ENCODE results near the gene FRY.

Gene FRY

GRCh38 chr13:32309312-32310133, 277.9 kb downstream of the FRY start:
- DNase-seq (ENCODE audit: low read depth in 2 of 2), result no peak

DNA sequence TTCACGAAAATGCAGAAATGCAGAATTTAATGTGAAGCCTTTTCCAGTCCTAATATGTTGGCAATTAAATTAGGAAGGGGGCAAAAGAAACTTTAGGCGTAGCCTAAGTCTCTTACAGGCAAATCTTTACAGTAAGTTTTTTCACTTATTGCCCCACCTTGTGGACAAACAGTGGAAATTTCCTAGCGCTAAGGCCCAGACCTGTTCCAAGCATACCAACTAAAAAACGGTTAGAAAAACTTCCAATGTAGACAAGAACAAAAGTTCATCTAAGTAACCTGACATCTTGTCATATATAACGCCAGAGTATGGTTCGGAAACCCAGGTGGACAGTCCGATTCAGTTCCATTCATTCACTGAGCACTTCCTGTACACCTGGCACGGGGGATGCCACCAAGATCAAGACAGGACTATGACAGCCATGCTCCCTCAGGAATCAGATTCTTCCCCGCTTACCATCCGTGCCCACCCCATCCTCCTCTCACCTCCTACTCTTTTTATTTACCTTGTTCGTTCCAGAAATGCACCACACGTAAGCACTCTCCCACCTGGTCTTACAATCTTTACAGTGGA, 278.6 kb downstream of the FRY start:
- peak in 1 of 2 experiments; percentile 29 for DNase-seq (ENCODE audit: low read depth in 2 of 2)

DNA sequence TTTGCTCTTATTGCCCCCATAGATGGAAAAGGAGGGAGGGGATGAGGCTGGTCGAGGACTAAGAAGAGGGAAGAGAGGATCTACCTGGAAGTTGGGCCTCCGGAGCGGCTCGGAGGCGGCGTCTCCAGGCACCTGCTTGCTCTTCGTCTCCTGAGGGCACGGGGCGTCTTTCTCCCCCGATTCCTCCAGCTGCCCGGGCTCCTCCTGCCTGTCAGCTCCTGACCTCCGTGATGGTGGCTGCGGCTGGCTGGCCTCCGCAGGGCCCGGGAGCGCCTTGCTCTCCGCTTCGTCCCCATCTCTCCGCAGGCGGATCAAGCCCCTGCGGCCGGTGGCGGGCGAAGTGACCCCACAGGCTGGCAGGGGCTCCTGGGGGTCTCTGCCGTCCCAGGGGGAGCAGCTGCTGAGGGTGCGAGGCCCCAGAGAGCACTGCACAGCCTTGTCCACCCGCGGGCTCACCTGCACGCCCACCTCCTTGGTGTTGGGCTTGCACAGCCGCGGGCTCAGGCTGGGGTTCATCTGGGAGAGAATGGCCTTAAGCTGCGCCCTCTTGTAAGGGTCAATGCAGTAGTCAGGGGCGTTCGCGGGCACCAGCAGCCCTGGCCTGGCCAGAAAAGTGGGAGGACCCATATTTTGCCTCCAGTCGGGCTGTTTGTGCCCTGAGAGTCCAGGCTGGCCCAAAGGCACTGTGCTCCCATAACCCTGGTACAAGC, 279.8 kb downstream of the FRY start:
- DNase-seq (ENCODE audit: low read depth in 2 of 2), result no peak

DNA sequence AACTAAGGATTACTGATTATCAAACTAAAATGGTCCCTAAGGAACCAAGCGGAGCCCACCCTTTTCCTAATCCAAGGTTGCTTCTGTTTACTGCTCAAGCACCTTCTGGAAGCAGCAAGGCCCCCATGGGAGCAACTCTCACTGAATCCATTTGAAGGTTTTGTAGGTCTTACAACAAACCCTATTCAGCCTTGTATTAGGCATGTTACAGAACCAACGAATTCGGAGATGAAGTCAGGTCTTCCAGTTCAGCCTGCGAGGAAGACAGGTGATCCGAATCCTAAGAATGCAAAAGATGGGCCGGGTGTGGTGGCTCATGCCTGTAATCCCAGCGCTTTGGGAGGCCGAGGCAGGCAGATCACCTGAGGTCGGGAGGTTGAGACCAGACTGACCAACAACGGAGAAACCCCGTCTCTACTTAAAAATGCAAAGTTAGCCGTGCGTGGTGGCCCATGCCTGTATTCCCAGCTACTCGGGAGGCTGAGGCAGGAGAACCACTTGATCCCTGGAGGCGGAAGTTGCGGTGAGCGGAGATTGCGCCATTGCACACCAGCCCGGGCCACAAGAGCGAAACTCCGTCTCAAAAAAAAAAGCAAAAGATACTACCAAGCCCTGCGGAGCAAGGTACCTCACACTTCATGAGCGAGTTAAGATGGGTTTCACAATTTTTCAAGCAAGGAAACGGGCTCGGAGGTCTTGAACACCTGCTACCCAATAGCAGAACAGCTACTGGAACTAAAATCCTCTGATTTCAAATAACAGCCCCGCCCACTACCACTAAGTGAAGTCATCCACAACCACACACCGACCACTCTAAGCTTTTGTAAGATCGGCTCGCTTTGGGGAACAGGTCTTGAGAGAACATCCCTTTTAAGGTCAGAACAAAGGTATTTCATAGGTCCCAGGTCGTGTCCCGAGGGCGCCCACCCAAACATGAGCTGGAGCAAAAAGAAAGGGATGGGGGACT, 283.0 kb downstream of the FRY start:
- no peak for DNase-seq (ENCODE audit: low read depth in 2 of 2)

- peak; percentile 77 to 80 for DNase-seq (ENCODE audit: low read depth in 2 of 2)
These were observed 283.9 kb downstream of the FRY start, which contains the start of the genes BRCA2 and ZAR1L for GRCh38 chr13:32315238-32316027. TSS of gene BRCA2 (plus strand) at chr13:32315508. CDS start at chr13:32316461, 953 bp downstream. TSS of gene ZAR1L (minus strand) at chr13:32315363. CDS start at chr13:32311925, 3,438 bp downstream.

DNA sequence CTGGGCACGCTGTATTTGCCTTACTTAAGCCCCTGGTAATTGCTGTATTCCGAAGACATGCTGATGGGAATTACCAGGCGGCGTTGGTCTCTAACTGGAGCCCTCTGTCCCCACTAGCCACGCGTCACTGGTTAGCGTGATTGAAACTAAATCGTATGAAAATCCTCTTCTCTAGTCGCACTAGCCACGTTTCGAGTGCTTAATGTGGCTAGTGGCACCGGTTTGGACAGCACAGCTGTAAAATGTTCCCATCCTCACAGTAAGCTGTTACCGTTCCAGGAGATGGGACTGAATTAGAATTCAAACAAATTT, 284.4 kb downstream of the FRY start:
- DNase-seq (ENCODE audit: low read depth in 2 of 2), result no peak

GRCh38 chr13:32316501-32316900, 284.9 kb downstream of the FRY start:
- DNase-seq (ENCODE audit: low read depth in 2 of 2), result no peak

GRCh38 chr13:32317716-32318465, 286.3 kb downstream of the FRY start:
- DNase-seq (ENCODE audit: low read depth in 2 of 2), result no peak

GRCh38 chr13:32320528-32320927, 289.0 kb downstream of the FRY start:
- DNase-seq (ENCODE audit: low read depth in 2 of 2), result no peak

GRCh38 chr13:32323912-32324311, 292.3 kb downstream of the FRY start:
- DNase-seq (ENCODE audit: low read depth in 2 of 2), result peak; percentile 40 to 44

- peak; percentile 54 to 65 for DNase-seq (ENCODE audit: low read depth in 2 of 2)
These were observed 298.9 kb downstream of the FRY start for GRCh38 chr13:32330441-32330840.

- DNase-seq (ENCODE audit: low read depth in 2 of 2), result no peak
These were observed 303.1 kb downstream of the FRY start for GRCh38 chr13:32334671-32335070.

DNA sequence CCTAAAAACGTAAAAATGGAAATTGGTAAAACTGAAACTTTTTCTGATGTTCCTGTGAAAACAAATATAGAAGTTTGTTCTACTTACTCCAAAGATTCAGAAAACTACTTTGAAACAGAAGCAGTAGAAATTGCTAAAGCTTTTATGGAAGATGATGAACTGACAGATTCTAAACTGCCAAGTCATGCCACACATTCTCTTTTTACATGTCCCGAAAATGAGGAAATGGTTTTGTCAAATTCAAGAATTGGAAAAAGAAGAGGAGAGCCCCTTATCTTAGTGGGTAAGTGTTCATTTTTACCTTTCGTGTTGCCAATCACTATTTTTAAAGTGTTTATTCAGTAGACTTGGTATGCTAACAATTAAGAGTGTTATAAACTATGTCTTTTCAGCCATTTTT, 309.3 kb downstream of the FRY start:
- DNase-seq (ENCODE audit: low read depth in 2 of 2), result no peak

DNA sequence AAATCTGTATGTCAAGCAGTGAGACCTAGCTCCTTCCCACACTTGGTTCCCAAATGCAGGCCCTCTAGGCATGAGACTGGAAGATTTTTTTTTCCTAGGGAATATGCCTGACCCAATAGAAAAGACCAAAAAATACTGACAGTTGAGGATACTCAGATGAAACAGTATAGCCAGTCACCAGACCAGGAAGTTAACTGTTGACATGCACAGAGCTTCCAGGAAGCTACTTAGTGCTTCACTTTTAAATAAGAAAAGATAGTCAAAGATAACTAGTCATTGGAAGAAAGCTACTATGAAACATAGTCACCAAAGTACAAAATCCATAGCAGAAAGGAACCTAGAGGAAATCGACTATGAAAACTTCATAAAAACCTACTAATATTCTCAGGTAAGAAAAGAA, 316.1 kb downstream of the FRY start:
- DNase-seq (ENCODE audit: low read depth in 2 of 2), result no peak
